GM12878 (cell line): Measurements from ENCODE around the gene RNF44. TPM values are rescaled to one million over a fixed set of nuclear protein-coding genes. Genes with fewer than 3 reads are reported as not detected.

Source experiments
- ATAC-seq: fragments of 200-7000 bp; cut with Tn5 transposase; 3 replicates; pipeline ENCODE4 v1.9.1; 2020; ENCODE audit warnings: mild to moderate bottlenecking, moderate library complexity
- BruUV-seq: library from RNA; stranded (reverse); fragments of 400-500 nt; replicated peaks from 2 replicates; lab custom pipeline; 2021; lab: Mats Ljungman, UMichigan
- CTCF ChIA-PET: fragments of 300-600 bp; sonication (Branson Sonifier 250); formaldehyde crosslinking; extraction: SDS; loops from one replicate; lab custom pipeline; 2021; ENCODE audit warnings: inconsistent platforms; lab: Yijun Ruan, JAX
- POLR2A ChIA-PET: fragments of 350-600 bp; formaldehyde crosslinking; extraction: SDS; loops from one replicate; lab custom pipeline; 2021; ENCODE audit warnings: inconsistent platforms; lab: Charles Lee
- RAD21 ChIA-PET: fragments of 300-600 bp; sonication (Branson Sonifier 250); formaldehyde crosslinking; loops from one replicate; lab custom pipeline; 2023; ENCODE audit warnings: antibody characterized with exemption; ENCODE audit not compliant: unreplicated experiment; lab: Charles Lee
- SMC1A ChIA-PET: fragments of 300-600 bp; sonication (Branson Sonifier 250); formaldehyde crosslinking; loops from one replicate; lab custom pipeline; 2023; ENCODE audit not compliant: unreplicated experiment, uncharacterized antibody; lab: Charles Lee
- DNase-seq: peaks from one replicate; pipeline ENCODE4 v3.0.0-alpha.2; 2011; ENCODE audit warnings: low read depth, low spot score
- FAIRE-seq: peaks from 3 replicates; lab custom pipeline; 2011; peaks lifted over from hg19 to GRCh38; lab: Jason Lieb, UNC
- H2AFZ ChIP-seq: 2 replicates; pipeline ENCODE4 v1.6.0; 2011; ENCODE audit warnings: low read depth, low read length, control low read depth; ENCODE audit not compliant: control insufficient read depth
- H3K27ac ChIP-seq: 2 replicates; pipeline ENCODE4 v1.5.1; 2011; ENCODE audit warnings: control low read depth; ENCODE audit not compliant: control insufficient read depth, insufficient read depth
- H3K27me3 ChIP-seq, 2 experiments: replicated peaks in 1 of 2; 2 replicates each; pipeline versions ENCODE4 v1.6.0 to v1.6.1; 2011; ENCODE audit warnings: low read length in 1 of 2; ENCODE audit not compliant: control insufficient read depth in 2 of 2, insufficient read depth in 2 of 2
- H3K36me3 ChIP-seq, 2 experiments: 2 replicates each; pipeline ENCODE4 v1.5.1; 2011; ENCODE audit warnings: low read length in 1 of 2; ENCODE audit not compliant: control insufficient read depth in 2 of 2, insufficient read depth in 2 of 2
- H3K4me1 ChIP-seq: 2 replicates; pipeline ENCODE4 v1.6.1; 2011; ENCODE audit warnings: mild to moderate bottlenecking, low read length, moderate library complexity, mixed read lengths; ENCODE audit not compliant: control insufficient read depth, insufficient read depth
- H3K4me2 ChIP-seq: 2 replicates; pipeline ENCODE4 v1.6.0; 2011; ENCODE audit warnings: control low read depth; ENCODE audit not compliant: control insufficient read depth, insufficient read depth
- H3K4me3 ChIP-seq: fragments of 200-600 bp; sonication (generic); 2 replicates; pipeline ENCODE4 v1.5.1; 2016
- H3K79me2 ChIP-seq: 2 replicates; pipeline ENCODE4 v1.6.0; 2011; ENCODE audit warnings: low read length; ENCODE audit not compliant: control insufficient read depth, insufficient read depth
- H3K9ac ChIP-seq: 2 replicates; pipeline ENCODE4 v1.8.0; 2011; ENCODE audit warnings: low read length, control low read depth, mixed read lengths; ENCODE audit not compliant: control insufficient read depth, insufficient read depth
- H3K9me3 ChIP-seq: replicated peaks from 3 replicates; pipeline ENCODE4 v1.5.1; 2011; ENCODE audit warnings: mild to moderate bottlenecking, low read length; ENCODE audit not compliant: control insufficient read depth, insufficient read depth
- H4K20me1 ChIP-seq: 2 replicates; pipeline ENCODE4 v1.6.0; 2011; ENCODE audit not compliant: control insufficient read depth, insufficient read depth
- BRCA1 ChIP-seq: IDR thresholded peaks from 2 replicates; pipeline ENCODE4 v1.6.1; 2011; ENCODE audit warnings: low read depth, low read length, improper control_type of control experiment
- CEBPB ChIP-seq, 2 experiments: fragments of 150-350 bp in 1 of 2; IDR thresholded peaks; 2 replicates each; pipeline ENCODE4 v1.6.1; 2012 to 2014; ENCODE audit warnings: low read depth in 2 of 2, low read length in 2 of 2, borderline replicate concordance in 1 of 2, inconsistent platforms in 1 of 2
- CHD1 ChIP-seq: IDR thresholded peaks from 2 replicates; pipeline ENCODE4 v1.6.1; 2012; ENCODE audit warnings: low read depth, low read length, improper control_type of control experiment
- FOXK2 ChIP-seq: fragments of 450-650 bp; IDR thresholded peaks from 2 replicates; pipeline ENCODE4 v1.6.1; 2017; ENCODE audit warnings: mild to moderate bottlenecking, moderate library complexity
- IKZF2 ChIP-seq, 2 experiments: fragments of 450-650 bp; IDR thresholded peaks; 2 replicates each; pipeline ENCODE4 v1.6.1; 2017; ENCODE audit warnings: mild to moderate bottlenecking in 2 of 2, moderate library complexity in 2 of 2
- LARP7 ChIP-seq: fragments of 450-650 bp; IDR thresholded peaks from 2 replicates; pipeline ENCODE4 v1.6.1; 2017; ENCODE audit warnings: mild to moderate bottlenecking
- POLR2AphosphoS5 ChIP-seq: IDR thresholded peaks from 2 replicates; pipeline ENCODE4 v1.6.1; 2011; ENCODE audit warnings: mild to moderate bottlenecking, low read length, inconsistent platforms
- RFX5 ChIP-seq: IDR thresholded peaks from 2 replicates; pipeline ENCODE4 v1.6.1; 2011; ENCODE audit warnings: low read depth, low read length, improper control_type of control experiment
- SUZ12 ChIP-seq: fragments of 200-600 bp; sonication (generic); IDR thresholded peaks from one replicate; pipeline ENCODE4 v1.6.1; 2018; ENCODE audit warnings: antibody characterized with exemption, mild to moderate bottlenecking; ENCODE audit not compliant: unreplicated experiment
- WGBS: methylation state at CpG from one replicate; pipeline ENCODE4 v1.1.6; 2016; ENCODE audit warnings: low lambda C conversion rate; ENCODE audit not compliant: insufficient replicate concordance, insufficient coverage; ENCODE audit errors: missing lambda C conversion rate; 5-methylcytosine and 5-hydroxymethylcytosine counted together
- in situ Hi-C: fragments of 300-500 bp; cut with MboI; formaldehyde crosslinking; loops from 9 replicates; pipeline ENCODE4 v1.14.3; 2018; ENCODE audit warnings: mixed read lengths
- intact Hi-C: fragments of 100-400 bp; cut with micrococcal nuclease; formaldehyde crosslinking; loops from one replicate; pipeline ENCODE4 v1.14.2; 2022; ENCODE audit not compliant: unreplicated experiment
- polyA plus RNA-seq, 11 experiments: library from polyadenylated mRNA; depleted of rRNA in 4 of 11; unstranded in 6 of 11; stranded (reverse) in 5 of 11; fragments of >200 nt; fragmentation: Nextera tagmentation in 4 of 11; fragmentation: Illumina TruSeq in 1 of 11; extraction: Ambion mirVana in 4 of 11; extraction: Trizol in 1 of 11; gene quantifications; 1 replicate in 1 of 11; 2 replicates in 10 of 11; pipeline versions ENCODE4 v1.2.1 to v1.2.3, GENCODE V29; 2011 to 2016; ENCODE audit warnings: inconsistent platforms in 2 of 11, missing spikeins in 2 of 11, low read depth in 1 of 11
- total RNA-seq, 4 experiments: library from RNA; depleted of rRNA in 3 of 4; stranded (reverse); fragments of >200 nt in 3 of 4; fragmentation: Illumina TruSeq in 1 of 4; extraction: Trizol in 1 of 4; gene quantifications; 2 replicates each; pipeline versions ENCODE4 v1.2.1 to v1.2.3, GENCODE V29; 2013 to 2021
- TF ChIP-seq, protein P1 (sequence below): IDR thresholded peaks from 2 replicates; pipeline ENCODE4 v1.6.1; 2011; ENCODE audit warnings: low read depth, mild to moderate bottlenecking, low read length, moderate library complexity, borderline replicate concordance; ENCODE audit errors: extremely low read depth

RNF44 gene
- total and polyA plus RNA-seq, 10 of the 15 experiments (the other 5 are each of a cell fraction or from before 2014, with no cell fraction given) = 1.7 to 51.9 (median 7.9) TPM

DNA sequence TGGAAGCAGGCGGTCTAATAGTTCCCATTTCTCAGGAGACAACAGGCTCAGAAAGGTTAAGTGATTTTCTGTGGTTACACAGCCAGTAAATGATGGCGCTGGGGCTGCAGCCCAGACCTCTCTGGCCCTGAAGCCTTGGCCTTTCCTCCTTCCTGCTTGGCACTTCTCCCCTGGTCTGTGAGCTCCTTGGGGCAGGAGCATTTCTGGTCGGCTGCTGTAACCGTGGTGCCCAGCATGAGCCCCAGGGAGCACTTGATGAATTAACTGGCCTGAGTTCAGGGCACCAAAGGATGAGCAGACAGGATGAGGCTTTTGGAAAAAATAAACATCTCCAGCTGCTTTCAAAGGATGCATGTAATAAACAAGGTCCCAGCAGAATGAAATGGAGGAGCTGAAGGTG is 42.1 kb upstream of the RNF44 start:
- intact Hi-C loops = no loop called here
- Histone ChIP-seq H3K4me3 (no peak overlapping the region), H3K36me3 (no peaks in the 10 kb centered on the region), H3K9me3 (no peaks in the 10 kb centered on the region; the same call in 1 of the 3 replicates), H3K4me1 (no peaks in the 10 kb centered on the region), H3K27ac (no peak overlapping the region), H3K27me3 (no peaks in the 10 kb centered on the region), H3K79me2 (no peaks in the 10 kb centered on the region), H3K4me2 (no peak overlapping the region), H2AFZ (no peak overlapping the region), H3K9ac (no peak overlapping the region), H4K20me1 (no peaks in the 10 kb centered on the region)
- ATAC-seq (no peak), FAIRE-seq (no peak), DNase-seq (no peak)
- in situ Hi-C loops = loop anchor here (25.0 kb wide), 1 partner anchor 842 kb away; no protein-coding TSS in a partner anchor
- no TSS peak for BruUV-seq
- TF ChIP-seq CHD1 (no peak), IKZF2 (IDR thresholded peaks at IDR 0.05) (no peak), FOXK2 (no peak), BRCA1 (no peak), CEBPB (IDR thresholded peaks at IDR 0.05; ENCODE audit: borderline replicate concordance in 1 of 2, low read depth in 2 of 2, low read length in 2 of 2) (no peak), POLR2AphosphoS5 (no peak), RFX5 (no peak), LARP7 (no peak), SUZ12 (no peak)
- TF ChIP-seq, protein P1, sequence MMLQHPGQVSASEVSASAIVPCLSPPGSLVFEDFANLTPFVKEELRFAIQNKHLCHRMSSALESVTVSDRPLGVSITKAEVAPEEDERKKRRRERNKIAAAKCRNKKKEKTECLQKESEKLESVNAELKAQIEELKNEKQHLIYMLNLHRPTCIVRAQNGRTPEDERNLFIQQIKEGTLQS = no peak
- ChIA-PET POLR2A (interaction anchor here (0.6 kb wide), 1 partner anchor 250 kb away, joined by 3 read pairs; no protein-coding TSS in a partner anchor), SMC1A (interaction anchor here (0.7 to 1.5 kb wide), 2 partner anchors 9 to 90 kb away, joined by 4 to 5 read pairs; no protein-coding TSS in a partner anchor), RAD21 (interaction anchor here (0.9 kb wide), 1 partner anchor 161 kb away, joined by 3 read pairs; no protein-coding TSS in a partner anchor), CTCF (interaction anchor here (0.8 to 2.1 kb wide), 6 partner anchors 9 to 492 kb away, joined by 3 to 8 read pairs (median 4); partner anchors contain the start of gene CLTB)
- WGBS = 70% methylated on average over 4 of the region's 4 CpGs
